Measurements from ENCODE around the gene ZBTB16.
A peak's percentile ranks its signal among the peaks of the same experiment; 100 is the strongest.

ZBTB16 gene

GRCh38 chr11:114247070-114247789 is 187.7 kb downstream of the ZBTB16 start:
- no peak for TF ChIP-seq CTCF (IDR thresholded peaks at IDR 0.05)
- peak overlapping the region in 1 of 2 donors; percentile 45 for H3K27ac ChIP-seq
- no peak overlapping the region for H3K4me3 ChIP-seq
- no peak for DNase-seq (ENCODE audit: low spot score)

- TF ChIP-seq CTCF (IDR thresholded peaks at IDR 0.05): no peak
- DNase-seq (ENCODE audit: low spot score): no peak
- Histone ChIP-seq H3K27ac (peak overlapping the region in 1 of 2 donors; percentile 43), H3K4me3 (no peak overlapping the region)
Observed at GRCh38 chr11:114250180-114250579, 190.7 kb downstream of the ZBTB16 start.

DNA sequence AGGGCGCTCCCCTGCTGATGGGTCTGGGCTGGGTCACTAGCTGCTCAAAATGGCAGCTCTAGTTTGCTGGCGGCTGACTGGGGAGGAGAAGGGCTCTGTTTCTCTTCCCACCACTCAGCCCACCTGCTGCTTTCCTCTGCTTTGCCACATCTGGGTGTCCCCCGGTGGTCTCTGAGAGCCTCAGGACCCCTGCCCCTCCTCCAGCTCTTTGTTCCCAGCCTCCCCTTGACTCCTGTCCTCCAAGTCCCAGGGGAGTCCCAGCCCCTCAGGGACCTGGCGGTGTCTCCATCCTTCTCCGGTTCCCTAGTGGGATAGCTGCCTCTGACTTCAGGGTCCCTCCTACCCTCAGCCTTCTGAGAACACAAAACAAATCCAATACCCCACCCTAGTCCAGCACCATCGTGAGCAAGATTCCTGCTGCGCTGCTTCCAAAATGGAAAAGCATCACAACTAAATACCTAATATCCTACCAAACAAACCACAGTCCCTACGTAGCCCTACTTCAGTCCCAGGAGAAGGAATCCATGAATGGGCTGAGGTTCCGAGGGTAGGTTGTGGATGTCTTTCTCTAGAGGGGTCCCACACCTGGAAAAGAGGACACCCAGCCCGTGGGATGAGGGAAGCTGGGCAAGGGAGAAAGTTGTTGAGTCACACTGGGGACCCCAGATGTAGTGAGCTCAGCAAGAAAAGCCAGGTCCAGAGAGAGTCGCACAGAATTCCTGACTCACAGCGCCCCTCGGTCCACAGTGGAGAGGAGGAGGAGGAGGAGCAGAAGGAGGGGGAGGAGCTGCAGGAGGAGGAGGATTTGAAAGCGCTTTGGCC is 191.7 kb downstream of the ZBTB16 start:
- Histone ChIP-seq H3K4me3 (no peak overlapping the region), H3K27ac (peak overlapping the region; percentile 43 to 76)
- no peak for DNase-seq (ENCODE audit: low spot score)
- no peak for TF ChIP-seq CTCF (IDR thresholded peaks at IDR 0.05)

DNA sequence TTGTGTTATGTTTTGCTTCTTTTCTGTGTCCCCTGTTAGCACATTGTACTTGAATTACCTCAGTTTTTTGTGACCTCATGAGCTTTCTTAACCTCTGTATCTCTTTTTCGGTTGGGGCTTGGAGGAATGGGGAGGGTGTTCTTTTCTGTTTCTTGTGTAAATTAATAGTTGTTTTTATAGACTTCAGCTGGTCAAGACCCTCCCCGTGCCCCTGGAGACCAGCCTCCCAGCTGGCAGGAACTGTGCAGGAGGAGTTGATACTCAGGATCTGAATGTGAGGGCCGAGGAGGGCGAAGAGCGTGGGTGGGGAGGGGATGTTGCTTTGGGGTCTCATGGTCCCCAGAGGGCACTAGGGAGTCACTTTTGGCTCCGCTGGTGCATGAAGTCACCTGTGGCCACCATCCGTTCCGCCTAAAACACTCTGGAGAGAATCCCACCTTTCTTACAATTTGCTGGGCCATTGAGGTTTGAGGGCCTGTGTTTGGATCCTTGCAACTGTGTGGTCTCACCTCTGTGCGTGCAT is 192.4 kb downstream of the ZBTB16 start:
- no peak for DNase-seq (ENCODE audit: low spot score)
- TF ChIP-seq CTCF (IDR thresholded peaks at IDR 0.05): no peak
- Histone ChIP-seq H3K27ac (peak overlapping the region; percentile 43 to 76), H3K4me3 (no peak overlapping the region)

DNA sequence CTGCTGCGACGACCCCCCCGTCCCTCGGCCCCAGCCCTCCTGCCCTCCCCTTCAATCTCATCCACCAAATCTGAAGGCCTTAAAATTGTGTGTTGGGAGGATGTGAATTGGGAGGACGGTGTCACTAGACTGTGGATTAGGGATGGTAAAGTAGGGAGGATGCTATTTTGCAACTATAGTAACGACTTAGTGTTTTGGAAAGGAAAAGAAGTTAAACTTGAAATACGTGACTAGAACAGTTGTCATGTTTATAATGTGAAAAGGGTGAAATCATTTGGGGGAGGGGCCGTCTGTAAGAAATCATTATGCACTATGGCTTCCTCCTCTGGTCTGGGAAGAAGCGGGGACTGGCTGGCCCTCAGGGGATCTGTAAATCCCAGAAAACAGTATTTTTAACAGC is 193.3 kb downstream of the ZBTB16 start:
- no peak overlapping the region for H3K4me3 ChIP-seq
- TF ChIP-seq CTCF (IDR thresholded peaks at IDR 0.05): no peak
- DNase-seq (ENCODE audit: low spot score): no peak
- H3K27ac ChIP-seq: peak overlapping the region in 1 of 2 donors; percentile 56

GRCh38 chr11:114253771-114254170 is 194.3 kb downstream of the ZBTB16 start:
- Histone ChIP-seq H3K27ac (peak overlapping the region in 1 of 2 donors; percentile 56), H3K4me3 (no peak overlapping the region)
- TF ChIP-seq CTCF (IDR thresholded peaks at IDR 0.05): no peak
- no peak for DNase-seq (ENCODE audit: low spot score)
